Lower lobe of right lung (tissue), 2 donors: ENCODE results near the gene MDM2. TPM values are rescaled to one million over a fixed set of nuclear protein-coding genes. Genes with fewer than 3 reads are reported as not detected.

ENCODE experiments used
- ATAC-seq, 2 donors: fragments of 200-7000 bp; cut with Tn5 transposase; one replicate each; pipeline ENCODE4 v1.9.1; 2020 to 2022; ENCODE audit warnings: mild to moderate bottlenecking in 2 of 2, moderate library complexity in 2 of 2
- DNase-seq: peaks from one replicate; pipeline ENCODE4 v3.0.0-alpha.2; 2020
- H3K27ac ChIP-seq: fragments of 200-600 bp; one replicate; pipeline ENCODE4 v1.8.0; 2022
- H3K27me3 ChIP-seq: fragments of 200-600 bp; one replicate; pipeline ENCODE4 v1.8.0; 2022; ENCODE audit warnings: low read depth
- H3K36me3 ChIP-seq: fragments of 200-600 bp; one replicate; pipeline ENCODE4 v1.8.0; 2022; ENCODE audit warnings: mild to moderate bottlenecking
- H3K4me1 ChIP-seq: fragments of 200-600 bp; one replicate; pipeline ENCODE4 v1.8.0; 2022
- H3K4me3 ChIP-seq: fragments of 200-600 bp; one replicate; pipeline ENCODE4 v1.8.0; 2022; ENCODE audit warnings: mild to moderate bottlenecking
- H3K9me3 ChIP-seq: fragments of 200-600 bp; one replicate; pipeline ENCODE4 v1.8.0; 2022
- intact Hi-C: fragments of 100-400 bp; cut with DNase I; formaldehyde crosslinking; loops from one replicate; pipeline ENCODE4 v1.11.0; 2022
- total RNA-seq: library from RNA; stranded (reverse); fragmentation: NEBNext Ultra II Directional; extraction: Animal tissue kit (Norgen Biotek cat#: 25700); gene quantifications from one replicate; pipeline ENCODE4 v1.2.1, GENCODE V29; 2021
- TF ChIP-seq, protein P1 (sequence below): fragments of 200-600 bp; IDR thresholded peaks from one replicate; pipeline ENCODE4 v1.8.0; 2022; ENCODE audit warnings: antibody characterized with exemption, mild to moderate bottlenecking
- donor health status: DM: no; HTN: yes; CAD: no; lungs with severe emphysema.

MDM2 gene
- total RNA-seq, 1 donor from 2014 or later: 136 TPM

DNA sequence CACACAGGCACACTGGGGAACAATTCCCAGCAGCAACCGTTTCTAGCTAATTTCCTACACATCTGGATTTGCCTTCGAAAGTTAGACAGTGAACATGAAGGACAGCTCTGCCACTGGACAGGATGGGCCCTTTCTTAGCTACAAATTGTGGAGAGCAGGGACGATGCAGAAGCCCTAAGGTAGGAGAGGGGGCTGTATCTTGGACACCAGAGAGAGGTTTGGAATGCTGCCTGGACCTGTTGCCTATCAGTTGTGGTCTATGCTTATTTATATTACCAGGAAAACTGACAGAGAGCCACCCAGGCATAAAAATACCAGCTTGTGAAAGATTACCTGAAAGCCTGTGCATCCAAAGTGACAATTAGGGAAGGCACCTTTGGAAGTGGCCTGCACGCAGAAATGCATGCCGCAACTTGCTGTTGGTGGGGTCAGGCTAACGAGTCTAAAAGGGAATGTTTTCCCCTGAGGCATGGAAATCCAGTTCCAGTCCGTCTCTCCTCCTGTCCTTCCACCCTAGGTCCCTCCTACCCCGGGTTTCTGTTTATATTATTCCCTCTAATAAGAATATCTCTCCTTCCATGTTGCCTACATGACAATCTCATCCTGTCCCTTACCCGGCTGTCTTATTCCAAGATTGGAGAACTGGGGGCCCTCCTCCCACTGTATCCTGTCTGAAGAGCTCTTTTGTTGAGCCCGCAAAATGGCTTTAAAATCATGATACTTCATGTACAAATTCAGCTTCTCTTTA lies 60.2 kb downstream of the MDM2 start:
- DNase-seq (no peak), ATAC-seq (no peak)
- Histone ChIP-seq H3K9me3 (no peaks in the 10 kb centered on the region), H3K4me3 (no peak overlapping the region), H3K4me1 (peaks cover 8% of the 10 kb centered on the region), H3K36me3 (peaks cover 76% of the 10 kb centered on the region), H3K27ac (no peak overlapping the region), H3K27me3 (no peaks in the 10 kb centered on the region)
- TF ChIP-seq, protein P1, sequence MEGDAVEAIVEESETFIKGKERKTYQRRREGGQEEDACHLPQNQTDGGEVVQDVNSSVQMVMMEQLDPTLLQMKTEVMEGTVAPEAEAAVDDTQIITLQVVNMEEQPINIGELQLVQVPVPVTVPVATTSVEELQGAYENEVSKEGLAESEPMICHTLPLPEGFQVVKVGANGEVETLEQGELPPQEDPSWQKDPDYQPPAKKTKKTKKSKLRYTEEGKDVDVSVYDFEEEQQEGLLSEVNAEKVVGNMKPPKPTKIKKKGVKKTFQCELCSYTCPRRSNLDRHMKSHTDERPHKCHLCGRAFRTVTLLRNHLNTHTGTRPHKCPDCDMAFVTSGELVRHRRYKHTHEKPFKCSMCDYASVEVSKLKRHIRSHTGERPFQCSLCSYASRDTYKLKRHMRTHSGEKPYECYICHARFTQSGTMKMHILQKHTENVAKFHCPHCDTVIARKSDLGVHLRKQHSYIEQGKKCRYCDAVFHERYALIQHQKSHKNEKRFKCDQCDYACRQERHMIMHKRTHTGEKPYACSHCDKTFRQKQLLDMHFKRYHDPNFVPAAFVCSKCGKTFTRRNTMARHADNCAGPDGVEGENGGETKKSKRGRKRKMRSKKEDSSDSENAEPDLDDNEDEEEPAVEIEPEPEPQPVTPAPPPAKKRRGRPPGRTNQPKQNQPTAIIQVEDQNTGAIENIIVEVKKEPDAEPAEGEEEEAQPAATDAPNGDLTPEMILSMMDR: no peak
- intact Hi-C loops: loop anchor here (10.0 kb wide), 1 partner anchor 207 kb away; no protein-coding TSS in a partner anchor

DNA sequence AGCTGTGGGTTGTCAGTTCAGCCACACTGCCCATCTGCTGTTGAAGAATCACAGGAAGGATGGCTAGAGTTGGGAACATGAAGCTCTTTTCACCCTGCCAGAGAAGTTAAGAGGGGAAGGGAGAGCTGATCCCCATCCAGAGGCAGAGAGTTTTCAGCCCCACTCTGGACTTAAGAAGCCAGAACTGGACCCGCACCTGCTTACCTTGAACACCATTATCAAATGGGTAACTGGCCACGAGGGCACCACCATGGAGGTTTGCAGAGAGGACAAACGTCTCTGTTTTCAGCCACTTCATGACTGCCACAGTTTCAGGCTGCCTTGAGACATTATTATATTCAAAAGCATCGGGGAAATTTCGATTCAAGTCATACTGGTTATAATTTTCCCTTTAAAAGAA lies 62.0 kb downstream of the MDM2 start:
- TF ChIP-seq, protein P1: no peak
- DNase-seq: no peak
- intact Hi-C loops: no loop called here
- Histone ChIP-seq H3K27me3 (no peaks in the 10 kb centered on the region), H3K27ac (no peak overlapping the region), H3K4me1 (no peaks in the 10 kb centered on the region), H3K36me3 (peaks cover 80% of the 10 kb centered on the region), H3K4me3 (no peak overlapping the region), H3K9me3 (no peaks in the 10 kb centered on the region)
- no peak for ATAC-seq

DNA sequence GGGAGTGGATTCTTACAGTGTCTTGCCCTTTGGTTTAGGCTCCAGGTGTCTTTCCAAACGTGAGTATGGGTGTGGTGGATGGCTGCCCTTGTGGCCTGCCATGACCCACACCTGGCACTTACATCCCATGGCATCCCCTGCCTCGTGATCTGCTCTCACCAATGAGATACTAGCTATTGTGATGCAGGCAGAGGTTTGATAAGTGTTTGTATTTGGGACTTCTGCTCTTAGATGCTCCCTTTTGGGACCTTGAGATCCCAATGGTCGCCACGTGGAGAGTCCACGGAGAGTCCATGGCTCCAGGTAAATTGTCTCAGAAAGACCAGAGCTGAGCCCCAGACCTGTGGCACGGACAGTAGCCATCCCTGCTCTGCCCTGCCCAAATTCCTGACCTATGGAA lies 62.5 kb downstream of the MDM2 start:
- Histone ChIP-seq H3K27me3 (no peaks in the 10 kb centered on the region), H3K36me3 (peaks cover 80% of the 10 kb centered on the region), H3K27ac (no peak overlapping the region), H3K4me1 (no peaks in the 10 kb centered on the region), H3K4me3 (no peak overlapping the region), H3K9me3 (no peaks in the 10 kb centered on the region)
- no peak for ATAC-seq
- TF ChIP-seq, protein P1: no peak
- DNase-seq: no peak
- intact Hi-C loops: no loop called here

DNA sequence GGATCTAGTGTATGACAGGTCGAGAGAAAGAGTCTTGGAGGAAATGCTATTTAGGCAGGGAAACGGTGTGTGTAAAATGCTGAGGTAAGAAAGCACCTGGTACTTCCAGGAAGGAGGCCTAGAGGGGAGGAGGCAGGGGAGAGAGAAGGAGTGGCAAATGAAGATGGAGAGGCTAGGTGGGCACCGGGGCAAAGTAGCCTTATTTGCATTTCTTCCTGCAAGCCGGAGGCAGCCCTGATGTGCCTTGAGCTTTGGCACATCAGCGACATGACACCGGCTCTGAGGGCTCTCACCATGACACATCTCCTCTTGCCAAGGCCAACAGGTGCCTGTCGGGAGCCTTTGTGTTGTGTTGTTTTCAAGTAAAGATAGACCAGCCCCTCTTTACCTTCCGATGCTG lies 63.4 kb downstream of the MDM2 start:
- TF ChIP-seq, protein P1: no peak
- Histone ChIP-seq H3K4me3 (no peak overlapping the region), H3K27ac (no peak overlapping the region), H3K9me3 (no peaks in the 10 kb centered on the region), H3K27me3 (no peaks in the 10 kb centered on the region), H3K36me3 (peaks cover 71% of the 10 kb centered on the region), H3K4me1 (no peaks in the 10 kb centered on the region)
- DNase-seq: no peak
- ATAC-seq: peak in 1 of 2 donors; percentile 19
- intact Hi-C loops: no loop called here

DNA sequence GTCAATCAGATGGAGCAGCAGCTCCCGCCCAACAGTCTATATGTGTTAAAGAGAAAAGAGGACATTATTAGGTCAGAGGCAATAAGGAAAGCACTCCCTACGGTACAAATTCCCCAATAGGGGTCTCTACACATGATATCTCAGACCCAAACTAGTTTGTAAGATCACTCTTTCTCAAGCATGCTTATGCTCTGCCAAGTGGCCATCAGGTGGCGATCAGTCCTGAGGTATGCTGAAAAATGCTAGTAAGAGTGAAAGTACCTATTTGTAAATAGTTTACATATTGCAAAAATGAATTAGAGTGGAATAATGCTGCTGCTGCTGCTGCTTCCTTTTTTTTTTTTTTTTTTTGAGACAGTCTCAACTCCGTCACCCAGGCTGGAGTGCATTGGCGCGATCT lies 63.9 kb downstream of the MDM2 start:
- Histone ChIP-seq H3K4me1 (no peaks in the 10 kb centered on the region), H3K9me3 (no peaks in the 10 kb centered on the region), H3K36me3 (peaks cover 66% of the 10 kb centered on the region), H3K27me3 (no peaks in the 10 kb centered on the region), H3K4me3 (no peak overlapping the region), H3K27ac (no peak overlapping the region)
- intact Hi-C loops: no loop called here
- ATAC-seq (peak; percentile 32 to 47), DNase-seq (no peak)
- TF ChIP-seq, protein P1: peak; percentile 11
